Iris pigment epithelial cell (primary cell): ENCODE results near the gene SLC35F6.
A peak's percentile ranks its signal among the peaks of the same experiment; 100 is the strongest.
"Not testable (repeated sequence)": the region's sequence is repeated elsewhere in the genome, so short reads cannot be mapped to it uniquely, and the experiment has no call there.

Source experiments
- DNase-seq: peaks from one replicate; pipeline ENCODE4 v3.0.0-alpha.2; 2011; ENCODE audit warnings: low read depth

Gene SLC35F6

GRCh38 chr2:26756337-26756736, 7.7 kb upstream of the SLC35F6 start:
- no peak for DNase-seq

- DNase-seq, result peak; percentile 99
These were observed 6.0 kb upstream of the SLC35F6 start for GRCh38 chr2:26757873-26758789.

- DNase-seq, result no peak
These were observed 5.2 kb upstream of the SLC35F6 start for GRCh38 chr2:26758790-26759321.

- no peak for DNase-seq
These were observed 4.2 kb upstream of the SLC35F6 start for GRCh38 chr2:26759845-26760244.

- not testable (repeated sequence) for DNase-seq
These were observed 3.1 kb upstream of the SLC35F6 start for GRCh38 chr2:26760991-26761390.

- no peak for DNase-seq
These were observed 1.1 kb upstream of the SLC35F6 start for GRCh38 chr2:26763019-26763418.

GRCh38 chr2:26764906-26765305, 822 bp downstream of the SLC35F6 start:
- no peak for DNase-seq

- no peak for DNase-seq
These were observed 1.6 kb downstream of the SLC35F6 start for GRCh38 chr2:26765475-26766200.

- no peak for DNase-seq
These were observed 3.0 kb downstream of the SLC35F6 start for GRCh38 chr2:26767129-26767528.

- DNase-seq, result no peak
These were observed 3.9 kb downstream of the SLC35F6 start for GRCh38 chr2:26767894-26768487.

- no peak for DNase-seq
These were observed 4.6 kb downstream of the SLC35F6 start for GRCh38 chr2:26768759-26769088.

GRCh38 chr2:26769089-26769761, 5.1 kb downstream of the SLC35F6 start:
- DNase-seq, result peak; percentile 79

GRCh38 chr2:26770986-26771586, 7.0 kb downstream of the SLC35F6 start:
- DNase-seq, result peak; percentile 89

GRCh38 chr2:26772064-26773001, 8.2 kb downstream of the SLC35F6 start:
- peak; percentile 66 for DNase-seq

GRCh38 chr2:26776195-26776800, 12.2 kb downstream of the SLC35F6 start:
- no peak for DNase-seq

GRCh38 chr2:26778098-26778497, 14.0 kb downstream of the SLC35F6 start:
- no peak for DNase-seq

GRCh38 chr2:26778507-26778906, 14.4 kb downstream of the SLC35F6 start:
- no peak for DNase-seq

GRCh38 chr2:26780203-26780760, 16.2 kb downstream of the SLC35F6 start:
- no peak for DNase-seq

GRCh38 chr2:26782876-26783704, 19.0 kb downstream of the SLC35F6 start:
- no peak for DNase-seq
